GM23338 (cell line): ENCODE results near the gene TPCN2. TPM values are rescaled to one million over a fixed set of nuclear protein-coding genes. Genes with fewer than 3 reads are reported as not detected.

Experiments used
- ATAC-seq: fragments of 200-7000 bp; cut with Tn5 transposase; 3 replicates; pipeline ENCODE4 v1.9.1; 2020
- DNase-seq: peaks from one replicate; pipeline ENCODE4 v3.0.0-alpha.2; 2015; ENCODE audit warnings: low spot score
- H2AFZ ChIP-seq: fragments of 200-600 bp; sonication (generic); 2 replicates; pipeline ENCODE4 v1.8.0; 2016; ENCODE audit warnings: antibody characterized with exemption, mild to moderate bottlenecking, moderate library complexity
- H3F3A ChIP-seq: fragments of 200-600 bp; sonication (generic); replicated peaks from 2 replicates; pipeline ENCODE4 v1.8.0; 2017; ENCODE audit warnings: antibody characterized with exemption, mixed run types, low read depth
- H3K27ac ChIP-seq: fragments of 200-600 bp; sonication (generic); 2 replicates; pipeline ENCODE4 v1.6.1; 2016; ENCODE audit warnings: low read depth
- H3K27me3 ChIP-seq: fragments of 200-600 bp; sonication (generic); 2 replicates; pipeline ENCODE4 v1.8.0; 2016; ENCODE audit warnings: mild to moderate bottlenecking, mixed run types, moderate library complexity; ENCODE audit not compliant: insufficient read depth
- H3K36me3 ChIP-seq: fragments of 200-600 bp; sonication (generic); 2 replicates; pipeline ENCODE4 v1.8.0; 2016; ENCODE audit warnings: mild to moderate bottlenecking; ENCODE audit not compliant: insufficient read depth
- H3K4me1 ChIP-seq: fragments of 200-600 bp; sonication (generic); 2 replicates; pipeline ENCODE4 v1.8.0; 2016; ENCODE audit warnings: mild to moderate bottlenecking, moderate library complexity; ENCODE audit not compliant: insufficient read depth
- H3K4me2 ChIP-seq: fragments of 200-600 bp; sonication (generic); 2 replicates; pipeline ENCODE4 v1.7.1; 2017; ENCODE audit warnings: mixed run types
- H3K4me3 ChIP-seq: fragments of 200-600 bp; sonication (generic); 2 replicates; pipeline ENCODE4 v1.6.1; 2016; ENCODE audit warnings: mixed run types
- H3K79me2 ChIP-seq: fragments of 200-600 bp; sonication (generic); replicated peaks from 2 replicates; pipeline ENCODE4 v1.8.0; 2017; ENCODE audit warnings: mild to moderate bottlenecking; ENCODE audit not compliant: insufficient read depth
- H3K9me2 ChIP-seq: fragments of 200-600 bp; sonication (generic); 2 replicates; pipeline ENCODE4 v1.8.0; 2017; ENCODE audit not compliant: insufficient read depth
- H4K20me1 ChIP-seq: fragments of 200-600 bp; sonication (generic); replicated peaks from 2 replicates; pipeline ENCODE4 v1.8.0; 2017; ENCODE audit warnings: mild to moderate bottlenecking; ENCODE audit not compliant: insufficient read depth
- H3K27ac Mint-ChIP-seq: 2 replicates; pipeline ENCODE4 v1.8.0; 2020; ENCODE audit warnings: inconsistent platforms, mild to moderate bottlenecking, moderate library complexity, mixed read lengths
- H3K27me3 Mint-ChIP-seq: 3 replicates; pipeline ENCODE4 v1.8.0; 2022; ENCODE audit warnings: low read depth, mild to moderate bottlenecking, moderate library complexity, mixed read lengths, inconsistent platforms; ENCODE audit not compliant: insufficient read depth, poor library complexity
- H3K36me3 Mint-ChIP-seq: 3 replicates; pipeline ENCODE4 v1.8.0; 2021; ENCODE audit warnings: low read depth, mild to moderate bottlenecking, inconsistent platforms, moderate library complexity, mixed read lengths
- H3K4me1 Mint-ChIP-seq: 3 replicates; pipeline ENCODE4 v1.8.0; 2020; ENCODE audit warnings: mild to moderate bottlenecking, inconsistent platforms, mixed read lengths
- H3K4me3 Mint-ChIP-seq: 3 replicates; pipeline ENCODE4 v1.8.0; 2021; ENCODE audit warnings: moderate library complexity, mild to moderate bottlenecking, inconsistent platforms, mixed read lengths
- H3K9me3 Mint-ChIP-seq: 3 replicates; pipeline ENCODE4 v1.8.0; 2020; ENCODE audit warnings: moderate library complexity, mild to moderate bottlenecking, inconsistent platforms, mixed read lengths
- CREB1 ChIP-seq: fragments of 250-450 bp; sonication (Bioruptor Pico); IDR thresholded peaks from 2 replicates; pipeline ENCODE4 v1.5.0; 2020; ENCODE audit warnings: low read depth, mild to moderate bottlenecking, moderate library complexity
- EZH2 ChIP-seq: fragments of 200-600 bp; sonication (generic); IDR thresholded peaks from one replicate; pipeline ENCODE4 v1.8.0; 2017; ENCODE audit warnings: antibody characterized with exemption, mild to moderate bottlenecking, low read depth; ENCODE audit not compliant: unreplicated experiment
- JUNB ChIP-seq: IDR thresholded peaks from one replicate; pipeline ENCODE4 v1.6.1; 2016; ENCODE audit warnings: antibody characterized with exemption; ENCODE audit not compliant: unreplicated experiment
- NANOG ChIP-seq: IDR thresholded peaks from 2 replicates; pipeline ENCODE4 v1.6.1; 2016; ENCODE audit warnings: antibody characterized with exemption, borderline replicate concordance
- POLR2AphosphoS5 ChIP-seq: IDR thresholded peaks from 2 replicates; pipeline ENCODE4 v1.6.1; 2016; ENCODE audit warnings: antibody characterized with exemption, low read depth
- STAT1 ChIP-seq: IDR thresholded peaks from one replicate; pipeline ENCODE4 v1.6.1; 2016; ENCODE audit warnings: antibody characterized with exemption; ENCODE audit not compliant: unreplicated experiment
- ZNF114 ChIP-seq: fragments of 250-450 bp; sonication (Bioruptor Pico); IDR thresholded peaks from 2 replicates; pipeline ENCODE4 v1.5.0; 2020; ENCODE audit warnings: mild to moderate bottlenecking, moderate library complexity
- ZNF331 ChIP-seq: fragments of 250-450 bp; sonication (Bioruptor Pico); IDR thresholded peaks from 2 replicates; pipeline ENCODE4 v1.5.0; 2020; ENCODE audit warnings: low read depth, mild to moderate bottlenecking, moderate library complexity
- polyA plus RNA-seq: library from polyadenylated mRNA; unstranded; fragments of >200 nt; fragmentation: Nextera tagmentation; extraction: Ambion mirVana; gene quantifications from 2 replicates; pipeline ENCODE4 v1.2.1, GENCODE V29; 2016
- total RNA-seq: library from RNA; depleted of rRNA; stranded (reverse); fragments of >200 nt; shearing (Covaris generic); gene quantifications from 2 replicates; pipeline ENCODE4 v1.2.3, GENCODE V29; 2014
- TF ChIP-seq, protein P1 (sequence below): IDR thresholded peaks from one replicate; pipeline ENCODE4 v1.6.1; 2018; ENCODE audit warnings: antibody characterized with exemption; ENCODE audit not compliant: unreplicated experiment
- TF ChIP-seq, protein P2 (sequence below), 2 experiments: fragments of 200-600 bp in 1 of 2; sonication (generic) in 1 of 2; conservative IDR thresholded peaks; 2 replicates each; pipeline versions ENCODE4 v1.5.1 to v1.6.1; 2016 to 2017; ENCODE audit warnings: antibody characterized with exemption in 2 of 2, low read depth in 2 of 2, mild to moderate bottlenecking in 2 of 2, moderate library complexity in 1 of 2
- TF ChIP-seq, protein P3 (sequence below): IDR thresholded peaks from 2 replicates; pipeline ENCODE4 v1.6.1; 2016; ENCODE audit warnings: antibody characterized with exemption

Gene TPCN2
- total and polyA plus RNA-seq, 2 experiments from 2014 or later = 5.8 to 14.7 TPM

DNA sequence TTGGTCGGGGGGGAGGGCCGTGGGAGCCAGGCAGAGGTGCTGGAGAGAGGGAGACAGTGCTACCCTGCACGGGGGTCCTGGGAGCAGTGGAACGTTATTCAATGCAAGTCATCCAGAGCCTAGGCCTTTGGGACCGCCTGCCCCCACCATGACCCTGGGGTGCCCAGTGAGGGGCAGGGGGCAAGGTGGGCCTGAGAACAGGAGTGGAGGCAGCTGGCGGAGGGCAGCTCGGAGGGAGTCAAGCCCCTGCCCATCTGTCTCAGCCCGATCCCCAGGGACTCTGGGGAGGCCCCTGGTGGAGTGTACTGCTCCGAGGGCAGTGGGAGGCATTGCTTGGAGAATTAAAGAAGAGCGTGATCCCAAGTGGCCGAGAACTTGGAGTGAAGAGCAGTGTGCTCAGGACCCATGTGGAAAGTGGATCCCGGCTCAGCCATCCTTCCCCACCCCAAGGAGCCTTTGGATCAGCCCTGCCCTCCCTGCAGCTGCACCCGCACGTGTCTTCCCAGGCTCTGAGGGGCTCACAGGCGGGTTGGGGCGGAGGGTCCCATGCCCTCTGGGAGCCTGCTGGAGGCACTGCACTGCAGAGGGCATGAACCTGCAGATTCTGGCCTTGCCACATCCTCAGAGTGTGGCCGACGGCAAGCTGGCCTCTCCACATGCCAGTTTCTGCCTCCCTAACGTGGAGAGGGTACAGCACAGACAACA, 73.0 kb downstream of the TPCN2 start:
- no peaks in the 10 kb centered on the region for H3K79me2 ChIP-seq
- H3K4me3 Mint-ChIP-seq = no peak overlapping the region
- no peak overlapping the region for H3K4me3 ChIP-seq
- H3K27ac Mint-ChIP-seq = no peak overlapping the region
- H3K9me2 ChIP-seq = no peaks in the 10 kb centered on the region
- no peaks in the 10 kb centered on the region for H3K27me3 ChIP-seq
- DNase-seq = no peak
- peaks cover 18% of the 10 kb centered on the region for H3K4me1 Mint-ChIP-seq
- peaks cover 12% of the 10 kb centered on the region; the same call in 2 of the 3 replicates for H3K9me3 Mint-ChIP-seq
- peak; percentile 2 for ATAC-seq
- no peaks in the 10 kb centered on the region for H3F3A ChIP-seq
- no peaks in the 10 kb centered on the region for H4K20me1 ChIP-seq
- peaks cover 3% of the 10 kb centered on the region; the same call in 1 of the 3 replicates for H3K36me3 Mint-ChIP-seq
- H2AFZ ChIP-seq = peak overlapping the region; percentile 52; the same call in 1 of the 2 replicates
- 0 out of 2 replicates have a peak overlapping the region, but pooled peaks have one; percentile 38 for H3K4me2 ChIP-seq
- peaks cover 11% of the 10 kb centered on the region for H3K27me3 Mint-ChIP-seq
- TF ChIP-seq, protein P1, sequence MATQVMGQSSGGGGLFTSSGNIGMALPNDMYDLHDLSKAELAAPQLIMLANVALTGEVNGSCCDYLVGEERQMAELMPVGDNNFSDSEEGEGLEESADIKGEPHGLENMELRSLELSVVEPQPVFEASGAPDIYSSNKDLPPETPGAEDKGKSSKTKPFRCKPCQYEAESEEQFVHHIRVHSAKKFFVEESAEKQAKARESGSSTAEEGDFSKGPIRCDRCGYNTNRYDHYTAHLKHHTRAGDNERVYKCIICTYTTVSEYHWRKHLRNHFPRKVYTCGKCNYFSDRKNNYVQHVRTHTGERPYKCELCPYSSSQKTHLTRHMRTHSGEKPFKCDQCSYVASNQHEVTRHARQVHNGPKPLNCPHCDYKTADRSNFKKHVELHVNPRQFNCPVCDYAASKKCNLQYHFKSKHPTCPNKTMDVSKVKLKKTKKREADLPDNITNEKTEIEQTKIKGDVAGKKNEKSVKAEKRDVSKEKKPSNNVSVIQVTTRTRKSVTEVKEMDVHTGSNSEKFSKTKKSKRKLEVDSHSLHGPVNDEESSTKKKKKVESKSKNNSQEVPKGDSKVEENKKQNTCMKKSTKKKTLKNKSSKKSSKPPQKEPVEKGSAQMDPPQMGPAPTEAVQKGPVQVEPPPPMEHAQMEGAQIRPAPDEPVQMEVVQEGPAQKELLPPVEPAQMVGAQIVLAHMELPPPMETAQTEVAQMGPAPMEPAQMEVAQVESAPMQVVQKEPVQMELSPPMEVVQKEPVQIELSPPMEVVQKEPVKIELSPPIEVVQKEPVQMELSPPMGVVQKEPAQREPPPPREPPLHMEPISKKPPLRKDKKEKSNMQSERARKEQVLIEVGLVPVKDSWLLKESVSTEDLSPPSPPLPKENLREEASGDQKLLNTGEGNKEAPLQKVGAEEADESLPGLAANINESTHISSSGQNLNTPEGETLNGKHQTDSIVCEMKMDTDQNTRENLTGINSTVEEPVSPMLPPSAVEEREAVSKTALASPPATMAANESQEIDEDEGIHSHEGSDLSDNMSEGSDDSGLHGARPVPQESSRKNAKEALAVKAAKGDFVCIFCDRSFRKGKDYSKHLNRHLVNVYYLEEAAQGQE = no peak
- no peak for TF ChIP-seq STAT1
- TF ChIP-seq ZNF331 (CRISPR knock-in tag) = no peak
- H3K4me1 ChIP-seq = peaks cover 23% of the 10 kb centered on the region; the same call in 1 of the 2 replicates
- H3K27ac ChIP-seq = no peak overlapping the region
- no peaks in the 10 kb centered on the region for H3K36me3 ChIP-seq

DNA sequence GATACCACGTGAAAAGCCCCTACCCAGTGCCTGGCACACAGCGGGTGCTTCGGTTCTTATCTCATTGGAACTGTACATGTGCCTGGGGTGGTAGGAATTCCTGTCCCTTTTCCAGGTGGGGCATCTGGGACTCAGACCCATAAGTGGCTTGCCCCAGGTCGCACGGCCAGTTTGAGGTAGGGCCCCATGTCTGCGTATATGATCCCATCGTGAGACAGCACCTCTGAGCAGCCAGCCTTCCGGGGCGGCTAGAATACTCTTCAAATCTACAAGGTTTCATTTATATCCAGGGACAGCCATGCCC, 73.5 kb downstream of the TPCN2 start:
- H3K27me3 ChIP-seq = no peaks in the 10 kb centered on the region
- H3K27ac ChIP-seq = no peak overlapping the region
- H3F3A ChIP-seq = no peaks in the 10 kb centered on the region
- H3K4me1 Mint-ChIP-seq = peaks cover 18% of the 10 kb centered on the region
- H3K4me1 ChIP-seq = peaks cover 23% of the 10 kb centered on the region; the same call in 1 of the 2 replicates
- H3K9me2 ChIP-seq = no peaks in the 10 kb centered on the region
- H3K27me3 Mint-ChIP-seq = peaks cover 10% of the 10 kb centered on the region
- peak; percentile 5 for ATAC-seq
- no peaks in the 10 kb centered on the region for H4K20me1 ChIP-seq
- no peak overlapping the region for H3K27ac Mint-ChIP-seq
- no peaks in the 10 kb centered on the region for H3K36me3 ChIP-seq
- peaks cover 3% of the 10 kb centered on the region; the same call in 1 of the 3 replicates for H3K36me3 Mint-ChIP-seq
- H3K9me3 Mint-ChIP-seq = peaks cover 13% of the 10 kb centered on the region; the same call in 2 of the 3 replicates
- peak; percentile 27 for DNase-seq
- H3K4me2 ChIP-seq = 0 out of 2 replicates have a peak overlapping the region, but pooled peaks have one; percentile 38
- no peak overlapping the region for H3K4me3 Mint-ChIP-seq
- H2AFZ ChIP-seq = peak overlapping the region; percentile 52; the same call in 1 of the 2 replicates
- no peak overlapping the region for H3K4me3 ChIP-seq
- H3K79me2 ChIP-seq = no peaks in the 10 kb centered on the region
- TF ChIP-seq NANOG = no peak
- TF ChIP-seq CREB1 (CRISPR knock-in tag) = no peak
- TF ChIP-seq, protein P2, sequence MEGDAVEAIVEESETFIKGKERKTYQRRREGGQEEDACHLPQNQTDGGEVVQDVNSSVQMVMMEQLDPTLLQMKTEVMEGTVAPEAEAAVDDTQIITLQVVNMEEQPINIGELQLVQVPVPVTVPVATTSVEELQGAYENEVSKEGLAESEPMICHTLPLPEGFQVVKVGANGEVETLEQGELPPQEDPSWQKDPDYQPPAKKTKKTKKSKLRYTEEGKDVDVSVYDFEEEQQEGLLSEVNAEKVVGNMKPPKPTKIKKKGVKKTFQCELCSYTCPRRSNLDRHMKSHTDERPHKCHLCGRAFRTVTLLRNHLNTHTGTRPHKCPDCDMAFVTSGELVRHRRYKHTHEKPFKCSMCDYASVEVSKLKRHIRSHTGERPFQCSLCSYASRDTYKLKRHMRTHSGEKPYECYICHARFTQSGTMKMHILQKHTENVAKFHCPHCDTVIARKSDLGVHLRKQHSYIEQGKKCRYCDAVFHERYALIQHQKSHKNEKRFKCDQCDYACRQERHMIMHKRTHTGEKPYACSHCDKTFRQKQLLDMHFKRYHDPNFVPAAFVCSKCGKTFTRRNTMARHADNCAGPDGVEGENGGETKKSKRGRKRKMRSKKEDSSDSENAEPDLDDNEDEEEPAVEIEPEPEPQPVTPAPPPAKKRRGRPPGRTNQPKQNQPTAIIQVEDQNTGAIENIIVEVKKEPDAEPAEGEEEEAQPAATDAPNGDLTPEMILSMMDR (conservative IDR thresholded peaks at IDR 0.05; ENCODE audit: low read depth in 2 of 2) = no peak
- no peak for TF ChIP-seq POLR2AphosphoS5
- TF ChIP-seq ZNF331 (CRISPR knock-in tag) = no peak
- TF ChIP-seq, protein P1 = no peak
- TF ChIP-seq ZNF114 (CRISPR knock-in tag) = no peak
- TF ChIP-seq, protein P3, sequence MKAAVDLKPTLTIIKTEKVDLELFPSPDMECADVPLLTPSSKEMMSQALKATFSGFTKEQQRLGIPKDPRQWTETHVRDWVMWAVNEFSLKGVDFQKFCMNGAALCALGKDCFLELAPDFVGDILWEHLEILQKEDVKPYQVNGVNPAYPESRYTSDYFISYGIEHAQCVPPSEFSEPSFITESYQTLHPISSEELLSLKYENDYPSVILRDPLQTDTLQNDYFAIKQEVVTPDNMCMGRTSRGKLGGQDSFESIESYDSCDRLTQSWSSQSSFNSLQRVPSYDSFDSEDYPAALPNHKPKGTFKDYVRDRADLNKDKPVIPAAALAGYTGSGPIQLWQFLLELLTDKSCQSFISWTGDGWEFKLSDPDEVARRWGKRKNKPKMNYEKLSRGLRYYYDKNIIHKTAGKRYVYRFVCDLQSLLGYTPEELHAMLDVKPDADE = no peak
- TF ChIP-seq JUNB = no peak
- TF ChIP-seq EZH2 = no peak
- TF ChIP-seq STAT1 = no peak
